Suprapubic skin (tissue), 4 donors: Measurements from ENCODE around the gene ABHD17A. TPM values are rescaled to one million over a fixed set of nuclear protein-coding genes. Genes with fewer than 3 reads are reported as not detected.
"Not testable (repeated sequence)": the region's sequence is repeated elsewhere in the genome, so short reads cannot be mapped to it uniquely, and the experiment has no call there.

Experiments
- DNase-seq, 2 donors: peaks; one replicate each; pipeline ENCODE4 v3.0.0-alpha.2; 2019; ENCODE audit warnings: low spot score in 2 of 2
- H3K27ac ChIP-seq: fragments of 200-600 bp; sonication (generic); one replicate; pipeline ENCODE4 v1.5.1; 2019
- H3K27me3 ChIP-seq: fragments of 200-600 bp; sonication (generic); one replicate; pipeline ENCODE4 v1.5.1; 2019
- H3K36me3 ChIP-seq: fragments of 200-600 bp; sonication (generic); one replicate; pipeline ENCODE4 v1.5.1; 2019
- H3K4me1 ChIP-seq: fragments of 200-600 bp; sonication (generic); one replicate; pipeline ENCODE4 v1.5.1; 2019
- H3K4me3 ChIP-seq: fragments of 200-600 bp; sonication (generic); one replicate; pipeline ENCODE4 v1.5.1; 2019; ENCODE audit warnings: mild to moderate bottlenecking
- H3K9me3 ChIP-seq: fragments of 200-600 bp; sonication (generic); one replicate; pipeline ENCODE4 v1.5.1; 2019
- EP300 ChIP-seq: sonication (generic); formaldehyde crosslinking; IDR thresholded peaks from one replicate; pipeline ENCODE4 v1.6.1; 2017; ENCODE audit warnings: antibody characterized with exemption
- POLR2A ChIP-seq, 2 donors: fragments of 450-650 bp; IDR thresholded peaks; one replicate each; pipeline ENCODE4 v1.6.1; 2017; ENCODE audit warnings: antibody characterized with exemption in 2 of 2, mild to moderate bottlenecking in 2 of 2, moderate library complexity in 2 of 2
- POLR2AphosphoS5 ChIP-seq, 3 donors: sonication (generic); formaldehyde crosslinking; IDR thresholded peaks; one replicate each; pipeline ENCODE4 v1.6.1; 2017; ENCODE audit warnings: antibody characterized with exemption in 3 of 3
- WGBS: methylation state at CpG from one replicate; pipeline ENCODE4 v1.1.5; 2018; 5-methylcytosine and 5-hydroxymethylcytosine counted together
- total RNA-seq, 4 donors: library from RNA; depleted of rRNA; stranded (reverse); fragments of >200 nt; gene quantifications; one replicate each; pipeline ENCODE4 v1.1.0, GENCODE V29; 2016
- TF ChIP-seq, protein P1 (sequence below), 2 donors: fragments of 200-600 bp in 1 of 2; fragments of 450-650 bp in 1 of 2; sonication (generic) in 1 of 2; IDR thresholded peaks; one replicate each; pipeline ENCODE4 v1.5.1; 2016 to 2019; ENCODE audit warnings: antibody characterized with exemption in 2 of 2, mild to moderate bottlenecking in 1 of 2, moderate library complexity in 1 of 2

The ABHD17A gene
- total RNA-seq, 4 donors from 2014 or later, result 82.3 to 120 (median 110) TPM

DNA sequence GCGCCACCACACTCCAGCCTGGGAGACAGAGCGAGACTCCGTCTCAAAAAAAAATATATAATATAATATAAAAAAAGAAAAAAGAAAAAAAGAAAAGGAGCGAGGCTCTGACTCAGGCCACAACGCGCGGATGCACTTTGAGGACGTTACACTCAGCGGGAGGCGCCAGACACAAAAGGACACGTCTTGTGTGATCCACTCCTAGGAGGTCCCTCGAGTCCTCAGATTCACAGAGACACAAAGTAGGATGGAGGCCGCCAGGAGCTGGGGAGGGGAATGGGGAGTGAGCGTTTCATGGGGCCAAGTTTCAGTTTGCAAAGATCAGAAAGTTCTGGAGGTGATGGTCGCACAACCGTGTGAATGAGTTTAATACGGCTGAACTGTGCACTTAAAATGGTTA lies 8.5 kb upstream of the ABHD17A start:
- Histone ChIP-seq H3K9me3 (no peaks in the 10 kb centered on the region), H3K4me1 (peaks cover 23% of the 10 kb centered on the region), H3K4me3 (no peak overlapping the region), H3K27ac (no peak overlapping the region), H3K27me3 (no peaks in the 10 kb centered on the region), H3K36me3 (no peaks in the 10 kb centered on the region)
- WGBS, result 89% methylated on average over 17 of the region's 17 CpGs
- DNase-seq, result no peak
- TF ChIP-seq POLR2A (IDR thresholded peaks at IDR 0.05) (no peak), EP300 (no peak), POLR2AphosphoS5 (IDR thresholded peaks at IDR 0.05) (no peak)
- TF ChIP-seq, protein P1, sequence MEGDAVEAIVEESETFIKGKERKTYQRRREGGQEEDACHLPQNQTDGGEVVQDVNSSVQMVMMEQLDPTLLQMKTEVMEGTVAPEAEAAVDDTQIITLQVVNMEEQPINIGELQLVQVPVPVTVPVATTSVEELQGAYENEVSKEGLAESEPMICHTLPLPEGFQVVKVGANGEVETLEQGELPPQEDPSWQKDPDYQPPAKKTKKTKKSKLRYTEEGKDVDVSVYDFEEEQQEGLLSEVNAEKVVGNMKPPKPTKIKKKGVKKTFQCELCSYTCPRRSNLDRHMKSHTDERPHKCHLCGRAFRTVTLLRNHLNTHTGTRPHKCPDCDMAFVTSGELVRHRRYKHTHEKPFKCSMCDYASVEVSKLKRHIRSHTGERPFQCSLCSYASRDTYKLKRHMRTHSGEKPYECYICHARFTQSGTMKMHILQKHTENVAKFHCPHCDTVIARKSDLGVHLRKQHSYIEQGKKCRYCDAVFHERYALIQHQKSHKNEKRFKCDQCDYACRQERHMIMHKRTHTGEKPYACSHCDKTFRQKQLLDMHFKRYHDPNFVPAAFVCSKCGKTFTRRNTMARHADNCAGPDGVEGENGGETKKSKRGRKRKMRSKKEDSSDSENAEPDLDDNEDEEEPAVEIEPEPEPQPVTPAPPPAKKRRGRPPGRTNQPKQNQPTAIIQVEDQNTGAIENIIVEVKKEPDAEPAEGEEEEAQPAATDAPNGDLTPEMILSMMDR (IDR thresholded peaks at IDR 0.05), result no peak

DNA sequence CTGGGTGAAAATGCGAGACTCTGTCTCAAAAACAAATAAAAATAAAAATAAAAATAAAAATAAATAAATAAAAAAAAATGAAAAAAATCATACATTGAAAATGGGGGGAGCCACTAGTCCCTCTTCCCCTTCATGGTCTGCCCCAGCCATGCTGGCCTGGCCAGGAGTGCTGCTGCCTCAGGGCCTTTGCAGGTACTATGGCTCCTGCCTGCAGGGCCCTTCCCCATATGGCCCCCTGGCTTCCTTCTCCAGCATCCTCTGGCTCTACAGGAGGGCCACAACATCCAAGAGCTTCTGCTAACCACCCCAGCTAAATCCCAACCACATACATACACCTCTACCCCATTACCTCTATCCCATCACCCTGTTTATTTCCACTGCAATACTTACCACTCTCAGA lies 4.6 kb upstream of the ABHD17A start:
- no peak overlapping the region for H3K4me3 ChIP-seq
- no peak overlapping the region for H3K27ac ChIP-seq
- TF ChIP-seq, protein P1 (IDR thresholded peaks at IDR 0.05), result no peak
- TF ChIP-seq POLR2A (IDR thresholded peaks at IDR 0.05), result no peak
- no peak for TF ChIP-seq POLR2AphosphoS5 (IDR thresholded peaks at IDR 0.05)
- TF ChIP-seq EP300, result no peak
- H3K36me3 ChIP-seq, result no peaks in the 10 kb centered on the region
- WGBS, result 100% methylated on average over 1 of the region's 1 CpG
- H3K9me3 ChIP-seq, result no peaks in the 10 kb centered on the region
- H3K27me3 ChIP-seq, result no peaks in the 10 kb centered on the region
- no peak for DNase-seq
- H3K4me1 ChIP-seq, result no peaks in the 10 kb centered on the region

DNA sequence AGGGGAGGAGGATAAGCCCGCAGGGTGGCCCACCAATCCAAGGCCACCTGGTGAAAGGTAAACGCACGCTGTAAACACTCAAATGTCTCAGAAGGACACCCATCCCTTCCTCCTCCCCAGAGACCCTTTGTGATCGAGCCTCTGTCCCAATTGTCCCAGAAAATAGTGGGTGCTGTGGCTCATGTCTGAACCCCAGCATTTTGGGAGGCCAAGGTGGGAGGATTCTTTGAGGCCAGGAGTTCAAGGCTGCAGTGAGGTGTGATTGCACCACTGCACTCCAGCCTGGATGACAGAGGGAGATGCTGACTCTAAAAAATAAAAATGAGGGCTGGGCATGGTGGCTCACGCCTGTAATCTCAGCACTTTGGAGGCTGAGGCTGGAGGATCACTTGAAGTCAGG lies 3.1 kb upstream of the ABHD17A start:
- 95% methylated on average over 5 of the region's 5 CpGs for WGBS
- no peak for TF ChIP-seq POLR2AphosphoS5 (IDR thresholded peaks at IDR 0.05)

DNA sequence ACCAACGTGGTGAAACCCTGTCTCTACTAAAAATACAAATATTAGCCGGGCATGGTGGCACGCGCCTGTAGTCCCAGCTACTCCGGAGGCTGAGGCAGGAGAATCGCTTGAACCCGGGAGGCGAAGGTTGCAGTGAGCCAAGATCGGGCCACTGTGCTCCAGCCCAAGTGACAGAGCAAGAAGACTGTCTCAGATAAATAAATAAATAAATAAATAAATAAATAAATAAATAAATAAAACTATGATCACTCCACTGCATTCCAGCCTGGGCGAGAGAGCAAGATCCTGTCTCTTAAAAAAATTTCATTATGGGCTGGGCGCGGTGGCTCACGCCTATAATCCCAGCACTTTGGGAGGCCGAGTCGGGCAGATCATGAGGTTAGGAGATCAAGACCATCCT lies 1.1 kb upstream of the ABHD17A start:
- not testable (repeated sequence) for H3K4me3 ChIP-seq, H3K9me3 ChIP-seq, H3K27me3 ChIP-seq, H3K36me3 ChIP-seq, DNase-seq, H3K27ac ChIP-seq
- 92% methylated on average over 15 of the region's 15 CpGs for whole genome bisulfite sequencing
- H3K4me1 ChIP-seq, result peaks cover 34% of the 10 kb centered on the region

More for the DNA sequence above, 3.1 kb upstream of the ABHD17A start:
- Histone ChIP-seq H3K4me3 (no peak overlapping the region), H3K27me3 (no peaks in the 10 kb centered on the region), H3K9me3 (no peaks in the 10 kb centered on the region), H3K4me1 (peaks cover 14% of the 10 kb centered on the region), H3K27ac (no peak overlapping the region), H3K36me3 (no peaks in the 10 kb centered on the region)
- DNase-seq, result no peak

DNA sequence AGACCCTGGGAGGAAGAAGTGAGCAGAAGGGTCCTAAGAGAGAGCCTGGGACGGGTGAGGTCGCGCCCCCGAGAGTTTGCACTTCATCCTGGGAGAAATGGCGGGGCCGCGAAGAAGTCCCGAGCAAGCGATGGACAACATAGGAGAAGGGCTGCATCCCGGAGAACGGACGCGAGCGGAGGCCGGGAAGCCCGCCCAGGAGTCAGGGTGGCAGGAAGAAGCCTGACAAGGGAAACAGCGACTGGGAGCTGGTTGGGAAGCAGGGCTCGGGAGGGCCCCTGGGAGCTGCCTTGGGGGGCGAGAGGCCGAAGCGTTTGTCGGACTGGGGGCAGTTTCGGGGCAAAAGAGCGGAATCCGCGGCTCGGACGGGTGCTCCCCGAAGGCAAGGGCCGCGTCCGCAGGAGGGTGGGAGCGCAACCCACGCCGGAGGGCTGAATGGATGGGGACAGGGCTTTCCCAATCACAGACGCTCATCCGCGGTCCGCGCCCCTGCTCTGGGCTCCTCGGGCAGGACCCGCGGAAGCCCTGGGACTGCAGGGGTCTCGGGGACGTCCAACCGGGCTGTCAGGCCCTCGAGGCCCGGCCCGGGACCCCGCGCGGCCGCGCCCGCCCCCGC lies 469 bp downstream of the ABHD17A start:
- Histone ChIP-seq H3K36me3 (peaks cover 8% of the 10 kb centered on the region), H3K27me3 (no peaks in the 10 kb centered on the region), H3K4me3 (peak overlapping the region; percentile 98), H3K27ac (peak overlapping the region; percentile 89), H3K4me1 (peaks cover 49% of the 10 kb centered on the region), H3K9me3 (no peaks in the 10 kb centered on the region)
- TF ChIP-seq, protein P1 (IDR thresholded peaks at IDR 0.05), result no peak
- TF ChIP-seq POLR2AphosphoS5 (IDR thresholded peaks at IDR 0.05) (no peak), POLR2A (IDR thresholded peaks at IDR 0.05) (no peak), EP300 (no peak)
- WGBS, result 0% methylated on average over 28 of the region's 56 CpGs
- DNase-seq, result peak in 1 of 2 donors; percentile 76

DNA sequence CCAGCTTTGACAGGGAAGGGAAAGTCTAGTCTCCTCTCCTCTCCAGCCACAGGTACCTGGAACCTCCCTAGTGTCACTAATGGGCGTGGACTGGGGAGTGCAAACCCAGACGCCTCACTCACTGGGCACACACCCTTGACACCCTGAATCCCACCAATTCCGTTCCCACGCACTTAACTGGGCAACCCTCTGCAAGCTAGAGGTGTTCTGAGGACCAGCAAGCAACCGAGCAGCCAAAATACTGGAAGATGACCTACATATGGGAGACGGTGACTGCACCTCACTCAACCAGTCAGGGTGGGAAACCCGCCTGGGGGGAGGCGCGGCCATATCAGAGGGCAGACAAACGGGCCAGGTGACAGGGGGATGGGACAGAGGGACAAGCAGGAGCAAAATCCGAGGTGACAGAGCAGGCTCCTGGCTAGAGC lies 991 bp downstream of the ABHD17A start:
- DNase-seq, result peak in 1 of 2 donors; percentile 74
- TF ChIP-seq POLR2A (IDR thresholded peaks at IDR 0.05) (no peak), POLR2AphosphoS5 (IDR thresholded peaks at IDR 0.05) (no peak), EP300 (no peak)
- TF ChIP-seq, protein P1 (IDR thresholded peaks at IDR 0.05), result no peak
- peaks cover 8% of the 10 kb centered on the region for H3K36me3 ChIP-seq
- H3K4me1 ChIP-seq, result peaks cover 50% of the 10 kb centered on the region
- peak overlapping the region; percentile 98 for H3K4me3 ChIP-seq
- H3K27ac ChIP-seq, result peak overlapping the region; percentile 89
- no peaks in the 10 kb centered on the region for H3K9me3 ChIP-seq
- H3K27me3 ChIP-seq, result no peaks in the 10 kb centered on the region
- 0% methylated on average over 11 of the region's 11 CpGs for WGBS
